Measurements from ENCODE around the gene KCTD2. TPM values are rescaled to one million over a fixed set of nuclear protein-coding genes. Genes with fewer than 3 reads are reported as not detected.

Gene KCTD2
- total RNA-seq, 1 experiment from 2014 or later, result 34.5 TPM

GRCh38 chr17:75105126-75106080 lies 58.4 kb downstream of the KCTD2 start:
- H3K9me3 ChIP-seq (replicated peaks), result no peaks in the 10 kb centered on the region
- no peak overlapping the region for H3K27ac ChIP-seq
- H3K27me3 ChIP-seq, result peaks cover 4% of the 10 kb centered on the region
- no peak overlapping the region for H3K4me3 ChIP-seq
- DNase-seq, result peak; percentile 84 to 92
- peaks cover 29% of the 10 kb centered on the region for H3K4me1 ChIP-seq
- no peaks in the 10 kb centered on the region for H3K36me3 ChIP-seq

DNA sequence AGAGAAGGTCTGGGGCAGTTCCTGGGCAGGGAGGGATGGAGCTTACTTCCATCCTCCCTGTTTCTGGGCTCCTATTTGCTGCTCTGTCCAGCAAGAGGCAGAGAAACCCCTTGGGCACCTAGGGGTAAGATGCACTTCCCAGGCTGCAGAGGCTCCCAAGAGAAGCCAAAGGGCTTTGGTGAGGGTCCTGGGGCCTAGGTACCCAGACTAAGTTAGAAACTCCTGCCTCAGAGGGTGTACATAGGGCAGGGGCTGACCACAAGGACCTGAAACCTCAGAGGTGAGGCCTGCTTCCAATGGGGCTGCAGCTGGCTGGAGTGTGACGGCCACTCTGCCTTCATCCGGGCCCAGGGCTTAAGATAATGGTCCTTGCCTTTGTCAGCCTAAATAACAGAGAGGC lies 61.2 kb downstream of the KCTD2 start:
- Histone ChIP-seq H3K4me3 (no peak overlapping the region), H3K36me3 (no peaks in the 10 kb centered on the region), H3K27me3 (peaks cover 4% of the 10 kb centered on the region), H3K4me1 (peaks cover 23% of the 10 kb centered on the region), H3K27ac (no peak overlapping the region), H3K9me3 (replicated peaks) (no peaks in the 10 kb centered on the region)
- no peak for DNase-seq

- no peak for DNase-seq
- peak overlapping the region; percentile 63; the same call in 1 of the 2 replicates for H3K4me3 ChIP-seq
- peaks cover 23% of the 10 kb centered on the region for H3K4me1 ChIP-seq
- H3K9me3 ChIP-seq (replicated peaks), result no peaks in the 10 kb centered on the region
- no peak overlapping the region for H3K27ac ChIP-seq
- no peaks in the 10 kb centered on the region for H3K36me3 ChIP-seq
- peaks cover 4% of the 10 kb centered on the region for H3K27me3 ChIP-seq
Measured at GRCh38 chr17:75109046-75109406, 62.0 kb downstream of the KCTD2 start.

- Histone ChIP-seq H3K4me1 (peaks cover 22% of the 10 kb centered on the region), H3K27me3 (peaks cover 2% of the 10 kb centered on the region), H3K27ac (no peak within 1 kb of the TSS), H3K9me3 (replicated peaks) (no peaks in the 10 kb centered on the region), H3K4me3 (peak within 1 kb of the TSS; percentile 63), H3K36me3 (no peaks in the 10 kb centered on the region)
- DNase-seq, result peak; percentile 93 to 94
Measured at GRCh38 chr17:75109407-75110233, 62.6 kb downstream of the KCTD2 start, which contains the start of gene ARMC7. Gene ARMC7, plus strand, starts transcription at chr17:75109969. Its CDS starts 320 bp downstream, at chr17:75110289.

DNA sequence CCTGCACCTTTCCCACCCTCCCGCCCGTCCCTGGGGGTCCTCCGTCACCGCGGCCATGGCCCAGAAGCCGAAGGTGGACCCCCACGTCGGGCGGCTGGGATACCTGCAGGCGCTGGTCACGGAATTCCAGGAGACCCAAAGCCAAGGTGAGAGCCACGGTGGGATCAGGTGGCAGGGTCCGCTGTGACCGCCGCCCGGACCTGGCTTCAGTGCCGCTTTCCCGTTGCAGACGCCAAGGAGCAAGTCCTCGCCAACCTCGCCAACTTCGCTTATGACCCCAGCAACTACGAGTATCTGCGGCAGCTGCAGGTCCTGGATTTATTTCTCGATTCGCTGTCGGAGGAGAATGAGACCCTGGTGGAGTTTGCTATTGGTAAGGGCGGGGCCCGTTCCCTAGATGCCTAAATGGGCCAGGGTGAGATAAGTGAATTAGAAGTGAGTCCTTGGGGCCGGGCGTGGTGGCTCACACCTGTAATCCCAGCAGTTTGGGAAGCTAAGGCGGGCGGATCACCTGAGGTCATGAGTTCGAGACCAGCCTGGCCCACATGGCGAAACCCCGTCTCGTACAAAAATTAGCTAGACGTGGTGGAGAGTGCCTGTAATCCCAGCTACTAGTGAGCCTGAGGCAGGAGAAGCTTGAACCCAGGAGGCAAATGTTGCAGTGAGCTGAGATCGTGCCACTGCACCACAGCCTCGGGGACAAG lies 63.4 kb downstream of the KCTD2 start:
- DNase-seq, result peak in 1 of 2 experiments; percentile 13
- Histone ChIP-seq H3K27me3 (no peaks in the 10 kb centered on the region; the same call in 1 of the 2 replicates), H3K4me3 (peak overlapping the region; percentile 63)

GRCh38 chr17:75111777-75112335 lies 64.8 kb downstream of the KCTD2 start:
- H3K27ac ChIP-seq, result no peak overlapping the region
- H3K9me3 ChIP-seq (replicated peaks), result no peaks in the 10 kb centered on the region
- no peak overlapping the region for H3K4me3 ChIP-seq
- no peaks in the 10 kb centered on the region; the same call in 1 of the 2 replicates for H3K27me3 ChIP-seq
- H3K4me1 ChIP-seq, result peaks cover 6% of the 10 kb centered on the region; the same call in 1 of the 2 replicates
- no peak for DNase-seq
- no peaks in the 10 kb centered on the region for H3K36me3 ChIP-seq

More for the DNA sequence above, 63.4 kb downstream of the KCTD2 start:
- Histone ChIP-seq H3K4me1 (peaks cover 15% of the 10 kb centered on the region), H3K27ac (no peak overlapping the region), H3K9me3 (replicated peaks) (no peaks in the 10 kb centered on the region), H3K36me3 (no peaks in the 10 kb centered on the region)

- no peaks in the 10 kb centered on the region for H3K9me3 ChIP-seq (replicated peaks)
- peak overlapping the region; percentile 19; the same call in 1 of the 2 replicates for H3K4me3 ChIP-seq
- no peaks in the 10 kb centered on the region for H3K36me3 ChIP-seq
- H3K4me1 ChIP-seq, result peaks cover 4% of the 10 kb centered on the region; the same call in 1 of the 2 replicates
- DNase-seq, result peak; percentile 93 to 97
- no peaks in the 10 kb centered on the region; the same call in 1 of the 2 replicates for H3K27me3 ChIP-seq
- no peak overlapping the region for H3K27ac ChIP-seq
Measured at GRCh38 chr17:75113798-75114551, 67.0 kb downstream of the KCTD2 start.

DNA sequence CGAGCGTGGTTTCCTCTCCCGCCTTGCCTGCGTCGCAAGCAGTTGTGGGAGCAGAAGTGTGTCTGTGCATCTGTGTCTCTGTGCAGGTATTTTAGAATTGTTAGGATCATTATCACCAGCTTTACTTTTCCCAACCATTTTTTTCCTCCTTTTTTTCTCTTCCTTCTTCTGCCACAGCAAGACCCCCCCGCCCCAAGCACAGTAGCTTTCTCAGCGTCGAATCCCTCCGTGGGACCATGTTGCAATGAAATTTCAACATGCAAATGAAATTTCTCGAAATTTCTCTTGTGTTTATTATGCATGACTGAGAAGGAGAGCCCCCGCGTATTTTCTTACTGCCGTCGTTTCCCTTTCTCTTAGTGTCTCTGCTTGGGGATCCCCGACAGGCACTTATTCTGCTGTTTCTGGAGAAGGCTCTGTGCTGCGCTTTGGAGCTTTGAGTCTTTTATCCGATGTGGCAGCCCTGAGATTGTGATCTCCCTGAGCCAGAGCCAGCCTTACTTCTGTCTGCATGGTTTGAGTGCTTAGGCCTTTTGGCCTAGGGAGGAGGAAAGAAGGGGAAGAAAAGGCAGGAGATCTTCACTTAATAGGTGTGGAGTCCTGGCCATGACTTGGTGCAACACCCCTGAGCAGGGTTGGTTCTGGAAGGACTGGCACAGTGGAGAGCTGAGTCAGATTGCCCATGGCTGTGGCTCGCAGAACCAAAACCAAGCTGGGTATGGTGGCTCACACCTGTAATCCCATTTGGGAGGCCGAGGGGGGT lies 67.7 kb downstream of the KCTD2 start:
- Histone ChIP-seq H3K27me3 (no peaks in the 10 kb centered on the region), H3K27ac (no peak overlapping the region), H3K9me3 (replicated peaks) (no peaks in the 10 kb centered on the region), H3K4me1 (peaks cover 3% of the 10 kb centered on the region; the same call in 1 of the 2 replicates), H3K4me3 (0 out of 2 replicates have a peak overlapping the region, but pooled peaks have one; percentile 19), H3K36me3 (no peaks in the 10 kb centered on the region)
- no peak for DNase-seq

Other genes starting within 250 kb of the KCTD2 start
- not detected in 2 replicates for gene GRIN2C, start 187.3 kb upstream of the KCTD2 start, total RNA-seq (2014; rRNA removed; shearing (Covaris generic))
- gene FDXR, start 174.2 kb upstream of the KCTD2 start, total RNA-seq (2014; rRNA removed; shearing (Covaris generic)), result 6.7 and 7.2 TPM in 2 replicates
- not detected in 2 replicates for gene FADS6, start 153.6 kb upstream of the KCTD2 start, total RNA-seq (2014; rRNA removed; shearing (Covaris generic))
- gene USH1G, start 124.0 kb upstream of the KCTD2 start, total RNA-seq (2014; rRNA removed; shearing (Covaris generic)), result 0.08 and 0.14 TPM in 2 replicates
- not detected in 2 replicates for gene OTOP2, start 123.0 kb upstream of the KCTD2 start, total RNA-seq (2014; rRNA removed; shearing (Covaris generic))
- not detected in 2 replicates for gene OTOP3, start 111.3 kb upstream of the KCTD2 start, total RNA-seq (2014; rRNA removed; shearing (Covaris generic))
- 0.71 and 1.7 TPM in 2 replicates for gene HID1, start 74.5 kb upstream of the KCTD2 start, total RNA-seq (2014; rRNA removed; shearing (Covaris generic))
- 10.9 and 11.3 TPM in 2 replicates for gene CDR2L, start 59.6 kb upstream of the KCTD2 start, total RNA-seq (2014; rRNA removed; shearing (Covaris generic))
- gene MRPL58, start 34.6 kb upstream of the KCTD2 start, total RNA-seq (2014; rRNA removed; shearing (Covaris generic)), result 39.6 and 39.8 TPM in 2 replicates
- 337 and 350 TPM in 2 replicates for gene ATP5PD, start 256 bp upstream of the KCTD2 start, total RNA-seq (2014; rRNA removed; shearing (Covaris generic))
- gene SLC16A5, start 40.7 kb downstream of the KCTD2 start, total RNA-seq (2014; rRNA removed; shearing (Covaris generic)), result 0.04 TPM in 1 of 2 replicates, not detected in the other
- gene ARMC7, start 62.7 kb downstream of the KCTD2 start, total RNA-seq (2014; rRNA removed; shearing (Covaris generic)), result 9.6 and 10.9 TPM in 2 replicates
- 34.5 and 36.0 TPM in 2 replicates for gene NT5C, start 84.5 kb downstream of the KCTD2 start, total RNA-seq (2014; rRNA removed; shearing (Covaris generic))
- gene JPT1, start 107.3 kb downstream of the KCTD2 start, total RNA-seq (2014; rRNA removed; shearing (Covaris generic)), result 313 and 320 TPM in 2 replicates
- gene SUMO2, start 135.7 kb downstream of the KCTD2 start, total RNA-seq (2014; rRNA removed; shearing (Covaris generic)), result 433 and 472 TPM in 2 replicates
- gene NUP85, start 158.5 kb downstream of the KCTD2 start, total RNA-seq (2014; rRNA removed; shearing (Covaris generic)), result 95.4 and 103 TPM in 2 replicates
- gene GGA3, start 214.4 kb downstream of the KCTD2 start, total RNA-seq (2014; rRNA removed; shearing (Covaris generic)), result 21.8 and 26.6 TPM in 2 replicates
- 123 and 142 TPM in 2 replicates for gene MRPS7, start 214.7 kb downstream of the KCTD2 start, total RNA-seq (2014; rRNA removed; shearing (Covaris generic))
- 4.4 and 5.2 TPM in 2 replicates for gene MIF4GD, start 224.0 kb downstream of the KCTD2 start, total RNA-seq (2014; rRNA removed; shearing (Covaris generic))
- 16.2 and 18.7 TPM in 2 replicates for gene SLC25A19, start 242.2 kb downstream of the KCTD2 start, total RNA-seq (2014; rRNA removed; shearing (Covaris generic))

Measured in SJCRH30 (cell line).